Neural cell (in vitro differentiated cells): ENCODE measurements around the gene RHEX. TPM values are rescaled to one million over a fixed set of nuclear protein-coding genes. Genes with fewer than 3 reads are reported as not detected.

Experiments
- H2AFZ ChIP-seq: fragments of 200-600, 300-800 bp; sonication (generic), shearing (Covaris generic); 2 replicates; pipeline ENCODE4 v1.6.0; 2014; ENCODE audit warnings: low read depth, mild to moderate bottlenecking, antibody characterized with exemption, low read length, moderate library complexity
- H3F3A ChIP-seq: fragments of 200-600 bp; shearing (Covaris generic); 2 replicates; pipeline ENCODE4 v1.6.1; 2016; ENCODE audit warnings: mild to moderate bottlenecking, moderate library complexity, mixed read lengths, antibody characterized with exemption, low read length; ENCODE audit not compliant: insufficient read depth, poor library complexity, severe bottlenecking
- H3K27ac ChIP-seq: fragments of 200-600, 300-800 bp; sonication (generic), shearing (Covaris generic); 2 replicates; pipeline ENCODE4 v1.5.1; 2014; ENCODE audit warnings: mild to moderate bottlenecking, low read length, moderate library complexity
- H3K27me3 ChIP-seq: fragments of 300-800, 200-600 bp; sonication (generic), shearing (Covaris generic); 2 replicates; pipeline ENCODE4 v1.6.0; 2014; ENCODE audit warnings: mild to moderate bottlenecking, low read depth, low read length, moderate library complexity; ENCODE audit not compliant: insufficient read depth
- H3K36me3 ChIP-seq: fragments of 300-800, 200-600 bp; sonication (generic), shearing (Covaris generic); 2 replicates; pipeline ENCODE4 v1.5.1; 2014; ENCODE audit warnings: mild to moderate bottlenecking, antibody characterized with exemption, low read length, moderate library complexity; ENCODE audit not compliant: insufficient read depth
- H3K4me2 ChIP-seq: fragments of 300-800, 200-600 bp; sonication (generic), shearing (Covaris generic); 2 replicates; pipeline ENCODE4 v1.6.0; 2014; ENCODE audit warnings: mild to moderate bottlenecking, low read length
- H3K4me3 ChIP-seq: fragments of 300-800, 200-600 bp; sonication (generic), shearing (Covaris generic); 2 replicates; pipeline ENCODE4 v1.5.1; 2014; ENCODE audit warnings: mild to moderate bottlenecking, low read length, moderate library complexity
- H3K79me2 ChIP-seq: fragments of 200-600 bp; shearing (Covaris generic); replicated peaks from 2 replicates; pipeline ENCODE4 v1.6.0; 2014; ENCODE audit warnings: mild to moderate bottlenecking, low read length, moderate library complexity; ENCODE audit not compliant: insufficient read depth
- H3K9ac ChIP-seq: fragments of 300-800, 200-600 bp; sonication (generic), shearing (Covaris generic); 2 replicates; pipeline ENCODE4 v1.6.1; 2016; ENCODE audit warnings: mild to moderate bottlenecking, low read length, mixed read lengths
- H3K9me2 ChIP-seq: fragments of 200-600 bp; shearing (Covaris generic); 2 replicates; pipeline ENCODE4 v1.6.1; 2016; ENCODE audit warnings: mild to moderate bottlenecking, low read length, mixed read lengths; ENCODE audit not compliant: insufficient read depth
- H3K9me3 ChIP-seq: fragments of 200-600, 300-800 bp; sonication (generic), shearing (Covaris generic); 2 replicates; pipeline ENCODE4 v1.6.1; 2016; ENCODE audit warnings: mild to moderate bottlenecking, mixed run types, low read length, moderate library complexity, mixed read lengths
- H4K20me1 ChIP-seq: fragments of 200-600 bp; shearing (Covaris generic); 2 replicates; pipeline ENCODE4 v1.6.1; 2016; ENCODE audit warnings: mild to moderate bottlenecking, mixed run types; ENCODE audit not compliant: insufficient read depth
- CTCF ChIP-seq: fragments of 450-650 bp; IDR thresholded peaks from 2 replicates; pipeline ENCODE4 v1.5.1; 2014; ENCODE audit warnings: antibody characterized with exemption, mild to moderate bottlenecking, moderate library complexity; ENCODE audit not compliant: poor library complexity, severe bottlenecking
- EP300 ChIP-seq: fragments of 450-650 bp; conservative IDR thresholded peaks from 2 replicates; pipeline ENCODE4 v1.6.1; 2014; ENCODE audit warnings: antibody characterized with exemption, mild to moderate bottlenecking, moderate library complexity; ENCODE audit not compliant: poor library complexity, severe bottlenecking
- EZH2 ChIP-seq: fragments of 200-600, 300-800 bp; shearing (Covaris generic), sonication (generic); IDR thresholded peaks from 2 replicates; pipeline ENCODE4 v1.6.1; 2014; ENCODE audit warnings: antibody characterized with exemption, low read length, borderline replicate concordance, mild to moderate bottlenecking; ENCODE audit not compliant: insufficient read depth, poor library complexity, severe bottlenecking
- MXI1 ChIP-seq: fragments of 450-650 bp; conservative IDR thresholded peaks from 2 replicates; pipeline ENCODE4 v1.6.1; 2014; ENCODE audit warnings: antibody characterized with exemption, mild to moderate bottlenecking; ENCODE audit not compliant: poor library complexity, severe bottlenecking
- POLR2AphosphoS5 ChIP-seq: IDR thresholded peaks from 2 replicates; pipeline ENCODE4 v1.6.1; 2012
- RAD21 ChIP-seq: fragments of 450-650 bp; conservative IDR thresholded peaks from 2 replicates; pipeline ENCODE4 v1.6.1; 2014; ENCODE audit warnings: antibody characterized with exemption, mild to moderate bottlenecking, moderate library complexity
- REST ChIP-seq: IDR thresholded peaks from 2 replicates; pipeline ENCODE4 v1.6.1; 2012; ENCODE audit warnings: borderline replicate concordance
- SMC3 ChIP-seq: fragments of 450-650 bp; conservative IDR thresholded peaks from 2 replicates; pipeline ENCODE4 v1.6.1; 2014; ENCODE audit warnings: antibody characterized with exemption, mild to moderate bottlenecking, moderate library complexity; ENCODE audit not compliant: poor library complexity
- TAF1 ChIP-seq: IDR thresholded peaks from 2 replicates; pipeline ENCODE4 v1.6.1; 2012; ENCODE audit warnings: low read depth
- polyA plus RNA-seq: library from polyadenylated mRNA; depleted of rRNA; stranded (reverse); fragments of >200 nt; gene quantifications from 2 replicates; pipeline ENCODE4 v1.2.3, GENCODE V29; 2014

Gene RHEX
- polyA plus RNA-seq, 1 donor from 2014 or later: not detected

- Histone ChIP-seq H3K27me3 (no peaks in the 10 kb centered on the region), H3K27ac (no peak overlapping the region), H3K9ac (no peak overlapping the region), H3K9me2 (no peaks in the 10 kb centered on the region), H3K4me3 (no peak overlapping the region), H3K4me2 (no peak overlapping the region), H3K36me3 (no peaks in the 10 kb centered on the region), H2AFZ (no peak overlapping the region), H3K79me2 (no peaks in the 10 kb centered on the region), H3K9me3 (no peaks in the 10 kb centered on the region), H3F3A (no peaks in the 10 kb centered on the region), H4K20me1 (no peaks in the 10 kb centered on the region)
- TF ChIP-seq TAF1 (no peak), MXI1 (no peak), CTCF (no peak), EP300 (no peak), RAD21 (no peak), REST (no peak), SMC3 (no peak), EZH2 (no peak), POLR2AphosphoS5 (no peak)
These were observed 42.9 kb upstream of the RHEX start for GRCh38 chr1:206010060-206010459.

GRCh38 chr1:206011057-206011456 is 41.9 kb upstream of the RHEX start:
- H2AFZ ChIP-seq: no peak overlapping the region
- H3F3A ChIP-seq: no peaks in the 10 kb centered on the region
- H3K4me2 ChIP-seq: no peak overlapping the region
- H3K36me3 ChIP-seq: no peaks in the 10 kb centered on the region
- H3K9me3 ChIP-seq: no peaks in the 10 kb centered on the region
- H3K27me3 ChIP-seq: no peaks in the 10 kb centered on the region
- no peak for TF ChIP-seq EZH2
- no peak for TF ChIP-seq TAF1
- TF ChIP-seq SMC3: no peak
- no peak for TF ChIP-seq RAD21
- no peak for TF ChIP-seq CTCF
- no peak for TF ChIP-seq EP300
- TF ChIP-seq POLR2AphosphoS5: no peak
- TF ChIP-seq REST: no peak
- no peak for TF ChIP-seq MXI1
- H3K9ac ChIP-seq: no peak overlapping the region
- no peaks in the 10 kb centered on the region for H4K20me1 ChIP-seq
- no peak overlapping the region for H3K4me3 ChIP-seq
- no peaks in the 10 kb centered on the region for H3K79me2 ChIP-seq
- H3K27ac ChIP-seq: no peak overlapping the region
- H3K9me2 ChIP-seq: no peaks in the 10 kb centered on the region
